ENCODE measurements around the gene TACC2.
"Not testable (repeated sequence)": the region's sequence is repeated elsewhere in the genome, so short reads cannot be mapped to it uniquely, and the experiment has no call there.

- TF ChIP-seq CTCF (conservative IDR thresholded peaks at IDR 0.05); ZFX (IDR thresholded peaks at IDR 0.05): not testable (repeated sequence)
Observed at GRCh38 chr10:121991727-121992126, 2.8 kb downstream of the TACC2 start.
